ENCODE measurements around the gene CALM3. TPM values are rescaled to one million over a fixed set of nuclear protein-coding genes. Genes with fewer than 3 reads are reported as not detected.
A peak's percentile ranks its signal among the peaks of the same experiment; 100 is the strongest.

Gene CALM3
- total RNA-seq, 1 experiment from 2014 or later: 103 TPM

DNA sequence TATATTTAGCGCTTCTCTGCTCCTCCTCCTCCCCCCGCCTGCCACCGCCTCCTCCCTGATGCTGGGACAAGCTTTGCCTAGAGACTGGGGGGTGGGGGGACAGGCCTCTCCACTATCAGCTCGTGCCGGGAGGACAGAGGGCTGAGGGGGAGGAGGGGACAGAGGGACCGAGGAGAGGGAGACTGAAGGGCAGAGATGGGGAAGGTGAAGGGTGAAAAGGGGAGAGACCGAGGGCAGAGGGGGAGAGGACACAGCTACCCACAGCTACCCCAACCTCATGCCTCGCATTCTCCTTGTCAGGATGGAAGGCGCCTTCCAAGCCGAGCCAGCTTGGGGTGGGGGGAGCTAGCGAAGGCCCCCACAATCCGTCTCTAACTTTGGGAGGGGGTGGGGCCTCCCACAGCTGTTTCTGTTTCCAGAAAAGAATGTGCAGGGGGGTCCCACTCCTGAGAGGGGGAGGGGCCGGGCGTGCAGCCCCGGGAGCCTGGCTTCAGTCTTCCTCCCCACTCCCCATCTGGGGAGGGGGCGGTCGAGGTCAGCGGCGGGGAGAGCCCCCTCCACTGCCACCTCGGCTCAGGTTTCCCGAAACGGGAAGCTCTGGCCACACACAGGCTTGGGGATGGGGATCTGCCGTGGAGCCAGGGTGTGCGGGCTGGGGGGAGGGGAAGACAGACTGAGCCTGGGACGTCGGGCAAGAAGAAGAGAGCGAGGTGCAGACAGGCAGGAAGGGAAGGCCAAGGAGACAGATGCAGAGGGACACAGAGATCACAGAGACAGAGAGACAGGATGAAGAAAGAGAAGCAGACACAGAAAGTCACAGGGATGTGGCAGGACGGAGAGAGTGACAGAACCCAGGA is 58.2 kb downstream of the CALM3 start:
- Mint-ChIP-seq H3K27ac (ENCODE audit: low read depth, unreplicated experiment) (no peak overlapping the region), H3K36me3 (ENCODE audit: insufficient read depth, unreplicated experiment) (no peaks in the 10 kb centered on the region), H3K9me3 (ENCODE audit: unreplicated experiment) (no peaks in the 10 kb centered on the region), H3K27me3 (ENCODE audit: insufficient read depth, unreplicated experiment) (peaks cover 51% of the 10 kb centered on the region), H3K4me1 (ENCODE audit: insufficient read depth, unreplicated experiment) (peaks cover 7% of the 10 kb centered on the region), H3K4me3 (ENCODE audit: unreplicated experiment) (peak overlapping the region; percentile 63)
- no peak for DNase-seq (ENCODE audit: unreplicated experiment)
- ChIA-PET POLR2A (interaction anchor here (0.6 to 1.0 kb wide), 3 partner anchors 59 to 184 kb away, joined by 3 to 4 read pairs (median 3); no protein-coding TSS in a partner anchor), CTCF (interaction anchor here (0.5 to 1.3 kb wide), 5 partner anchors 22 to 265 kb away, joined by 3 to 6 read pairs (median 5); partner anchors contain the start of gene GNG8)
- no TSS peak for BruUV-seq (replicated peaks)
- intact Hi-C loops (cut with micrococcal nuclease): loop anchor here (5.0 kb wide), 1 partner anchor 117 kb away; no protein-coding TSS in a partner anchor
- TF ChIP-seq CTCF (IDR thresholded peaks at IDR 0.05; ENCODE audit: unreplicated experiment): no peak

DNA sequence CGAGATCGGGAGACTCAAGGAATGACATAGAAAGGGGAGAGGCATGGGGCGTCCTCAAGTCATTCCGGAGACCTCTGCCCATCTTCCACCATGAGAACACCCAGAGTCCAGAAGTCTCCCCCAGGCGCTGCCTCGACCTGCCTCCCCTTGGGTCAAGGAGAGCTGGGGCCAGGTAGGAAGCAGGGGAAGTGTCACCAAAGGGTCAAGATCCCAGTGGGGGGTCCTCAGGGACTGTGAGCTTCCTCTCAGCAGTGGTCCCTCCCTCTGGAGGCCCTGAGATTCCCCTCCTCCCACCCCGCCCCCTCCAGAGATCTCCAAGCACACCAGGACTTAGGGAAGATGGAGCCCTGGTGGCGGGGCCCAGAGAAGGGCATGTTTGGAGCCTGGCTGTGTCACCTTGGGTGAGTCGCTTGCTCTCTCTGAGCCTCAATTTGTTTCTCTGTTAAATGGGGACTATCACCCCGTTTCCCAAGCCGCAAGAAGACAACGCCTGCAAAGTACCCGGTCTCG is 58.9 kb downstream of the CALM3 start:
- H3K4me3 Mint-ChIP-seq (ENCODE audit: unreplicated experiment): peak overlapping the region; percentile 63
- H3K27ac Mint-ChIP-seq (ENCODE audit: low read depth, unreplicated experiment): no peak overlapping the region
- H3K27me3 Mint-ChIP-seq (ENCODE audit: insufficient read depth, unreplicated experiment): peaks cover 46% of the 10 kb centered on the region
- POLR2A ChIA-PET: interaction anchor here (0.6 to 2.6 kb wide), 3 partner anchors 32 to 184 kb away, joined by 3 to 30 read pairs (median 3); partner anchors contain the start of gene CALM3
- H3K4me1 Mint-ChIP-seq (ENCODE audit: insufficient read depth, unreplicated experiment): peaks cover 7% of the 10 kb centered on the region
- no TSS peak for BruUV-seq (replicated peaks)
- H3K9me3 Mint-ChIP-seq (ENCODE audit: unreplicated experiment): no peaks in the 10 kb centered on the region
- TF ChIP-seq CTCF (IDR thresholded peaks at IDR 0.05; ENCODE audit: unreplicated experiment): no peak
- CTCF ChIA-PET: interaction anchor here (0.6 kb wide), 1 partner anchor 21 kb away, joined by 5 read pairs; no protein-coding TSS in a partner anchor
- no peak for DNase-seq (ENCODE audit: unreplicated experiment)
- intact Hi-C loops (cut with micrococcal nuclease): loop anchor here (5.0 kb wide), 1 partner anchor 118 kb away; no protein-coding TSS in a partner anchor
- no peaks in the 10 kb centered on the region for H3K36me3 Mint-ChIP-seq (ENCODE audit: insufficient read depth, unreplicated experiment)

Other genes with a start within 250 kb of the CALM3 start
- gene CCDC8, start 187.8 kb upstream of the CALM3 start, total RNA-seq (2022): not detected in 2 replicates
- gene PNMA8C, start 172.4 kb upstream of the CALM3 start, total RNA-seq (2022): not detected in 2 replicates
- gene PNMA8A, start 129.8 kb upstream of the CALM3 start, total RNA-seq (2022): 6.0 and 7.6 TPM in 2 replicates
- gene PNMA8B, start 105.5 kb upstream of the CALM3 start, total RNA-seq (2022): not detected in 2 replicates
- gene PTGIR, start 23.8 kb downstream of the CALM3 start, total RNA-seq (2022): not detected in 2 replicates
- not detected in 2 replicates for gene GNG8, start 34.9 kb downstream of the CALM3 start, total RNA-seq (2022)
- gene DACT3, start 59.9 kb downstream of the CALM3 start, total RNA-seq (2022): 0.09 TPM in 1 of 2 replicates, not detected in the other
- gene PRKD2, start 115.8 kb downstream of the CALM3 start, total RNA-seq (2022): 30.4 and 35.9 TPM in 2 replicates
- gene FKRP, start 144.7 kb downstream of the CALM3 start, total RNA-seq (2022): 21.2 and 23.9 TPM in 2 replicates
- 90.1 and 92.3 TPM in 2 replicates for gene STRN4, start 145.1 kb downstream of the CALM3 start, total RNA-seq (2022)
- 372 and 417 TPM in 2 replicates for gene SLC1A5, start 187.3 kb downstream of the CALM3 start, total RNA-seq (2022)
- gene AP2S1, start 249.5 kb downstream of the CALM3 start, total RNA-seq (2022): 237 and 252 TPM in 2 replicates